Activated T-cell treated with anti-CD3 and anti-CD28 coated beads for 24 hours (primary cell): ENCODE results near the gene SH2D2A.
A peak's percentile ranks its signal among the peaks of the same experiment; 100 is the strongest.

Experiments
- DNase-seq: peaks from one replicate; pipeline ENCODE4 v3.0.0-alpha.2; 2020; ENCODE audit warnings: low read depth

The SH2D2A gene

DNA sequence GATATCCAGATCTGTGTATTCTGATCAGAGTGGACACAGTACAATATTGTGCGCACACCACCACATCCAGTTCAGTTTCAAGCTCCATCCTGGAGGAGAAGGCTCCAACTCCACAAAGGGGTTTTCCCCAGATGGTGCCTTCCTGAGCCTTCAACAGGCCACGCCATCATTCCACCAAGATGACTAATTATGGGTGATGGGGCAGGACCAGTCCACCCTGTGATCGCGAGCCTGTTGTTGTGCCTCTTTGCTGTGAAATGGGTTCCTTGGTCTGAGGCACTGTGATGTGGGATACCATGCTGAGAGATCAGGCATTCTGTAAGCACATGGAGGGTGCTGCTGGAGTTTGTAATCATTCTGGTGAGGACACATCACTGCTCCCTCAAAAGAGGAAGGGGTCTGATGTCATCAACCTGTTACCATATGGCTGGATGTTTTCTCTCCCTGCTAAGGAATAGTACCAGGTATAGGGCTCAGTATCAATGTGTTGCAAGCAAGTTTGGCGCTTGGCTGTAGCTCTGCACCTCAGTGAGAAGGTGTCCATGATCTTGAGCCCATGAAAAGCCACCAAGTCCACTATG, 6.7 kb upstream of the SH2D2A start:
- DNase-seq, result no peak

DNA sequence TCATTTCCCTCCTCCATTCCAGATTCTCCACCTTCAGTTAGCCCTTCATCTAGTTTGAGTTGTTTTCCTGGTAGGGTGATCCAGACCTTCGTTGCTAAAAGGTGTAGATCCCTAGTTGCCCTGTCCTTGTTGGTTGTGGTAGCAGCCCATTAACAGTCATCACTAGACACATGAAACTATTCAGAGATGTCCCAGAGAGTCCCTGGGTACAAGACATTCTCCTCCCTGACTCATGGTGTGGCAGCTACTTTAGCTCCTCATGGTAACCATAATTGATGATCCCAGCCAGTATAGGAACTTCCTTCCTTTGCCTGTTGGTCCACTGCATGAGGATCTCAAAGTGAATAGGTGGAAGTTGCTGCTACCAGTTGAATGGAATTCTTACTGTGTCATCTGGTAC, 6.0 kb upstream of the SH2D2A start:
- no peak for DNase-seq

DNA sequence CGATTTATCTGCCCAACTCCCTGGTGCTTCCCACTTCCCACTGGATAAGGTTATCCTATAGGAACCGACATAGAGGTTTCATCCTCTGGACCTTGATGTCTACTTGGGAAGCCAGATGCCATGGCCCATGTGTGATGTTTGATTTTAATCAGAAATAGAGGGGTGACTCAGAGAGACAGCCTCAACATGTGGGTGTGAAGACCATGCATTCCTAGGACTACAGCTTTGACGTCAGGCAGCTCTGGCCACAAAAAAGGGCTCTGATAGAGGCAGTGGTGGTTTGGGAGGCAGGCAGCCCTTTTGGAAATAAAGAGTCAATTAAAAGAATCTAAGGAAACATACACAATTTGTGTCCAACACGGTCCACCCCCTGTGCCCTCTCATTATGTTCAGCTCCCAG, 5.2 kb upstream of the SH2D2A start:
- peak; percentile 48 for DNase-seq

DNA sequence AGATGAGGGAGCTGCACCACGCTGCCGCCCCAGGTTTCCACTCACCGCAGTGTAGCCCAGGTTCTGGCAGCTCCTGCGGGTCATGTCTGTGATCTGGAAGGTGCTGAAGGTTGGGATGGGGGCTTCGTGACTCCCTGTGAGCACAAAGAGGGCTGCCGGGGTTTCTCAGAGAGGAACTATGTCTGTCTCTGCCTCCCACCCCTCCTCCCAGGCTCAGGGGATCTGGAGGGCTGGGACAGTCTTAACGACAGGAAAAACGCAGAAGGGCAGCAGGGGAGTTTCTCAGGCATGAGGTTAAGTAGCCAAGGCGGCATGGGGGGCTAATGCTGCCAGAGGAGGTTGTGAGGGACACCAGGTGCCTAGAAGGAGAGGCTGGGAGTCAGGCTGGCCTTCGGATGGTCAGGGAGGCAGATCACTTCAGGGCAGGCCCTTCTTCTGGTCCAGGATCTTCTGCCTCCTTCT, 656 bp downstream of the SH2D2A start:
- no peak for DNase-seq

DNA sequence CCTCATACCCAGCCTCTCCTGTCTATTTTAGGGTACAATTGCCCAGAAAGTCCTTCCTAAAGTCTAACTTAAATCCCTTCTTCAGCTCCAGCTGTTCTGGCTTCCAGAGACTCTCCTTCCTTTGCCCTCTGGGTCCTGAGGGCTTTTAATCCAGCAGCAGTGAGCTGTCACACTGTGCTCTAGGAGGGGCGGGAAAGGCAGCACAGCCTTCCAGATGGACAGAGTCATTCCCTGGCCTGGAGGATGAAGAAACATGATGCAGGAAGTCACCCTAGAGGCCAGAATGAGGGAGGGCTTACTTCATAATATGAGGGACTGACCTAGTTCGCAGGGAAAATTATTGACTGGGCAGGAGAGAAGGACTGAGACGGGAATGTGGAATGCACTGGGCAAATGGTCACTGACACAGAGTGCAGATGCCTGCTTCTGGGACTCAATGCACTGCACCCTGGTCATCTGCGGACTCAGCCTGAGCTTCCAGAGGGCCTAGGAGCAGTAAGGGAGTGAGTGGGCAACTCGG, 1.3 kb downstream of the SH2D2A start:
- no peak for DNase-seq

DNA sequence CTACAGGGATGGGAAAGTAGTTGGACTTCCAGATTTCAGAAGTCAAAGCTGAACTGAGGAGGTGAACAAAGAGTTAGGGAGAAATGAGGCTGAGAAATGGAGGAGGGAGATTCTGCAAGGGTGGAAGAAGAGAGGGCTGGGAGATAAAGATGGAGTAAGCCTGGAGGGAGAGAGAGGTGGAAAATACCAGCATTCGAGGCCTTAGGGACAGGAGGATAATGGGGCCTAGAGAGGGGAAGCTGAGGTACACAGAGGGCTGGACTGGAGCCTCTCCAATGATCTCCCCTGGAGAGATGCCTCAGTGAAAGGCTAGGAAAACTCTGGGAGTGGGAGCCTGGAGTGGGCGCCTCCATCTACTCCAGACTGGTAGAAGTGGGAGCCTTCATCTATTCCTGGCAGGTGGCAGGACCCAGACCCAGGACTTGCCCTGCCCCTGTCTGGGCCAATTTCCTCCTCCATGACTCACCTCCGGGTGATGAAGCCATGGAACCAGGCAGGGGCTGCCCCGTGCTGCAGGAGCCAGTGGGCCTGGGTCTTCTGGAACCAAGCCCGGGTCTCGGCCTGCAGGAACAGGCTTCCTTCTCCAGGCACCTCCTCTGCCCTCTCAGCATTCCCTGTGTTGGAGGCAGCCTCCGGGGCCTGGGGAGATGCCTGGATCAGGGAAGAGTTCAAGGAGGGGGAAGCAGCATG, 1.9 kb downstream of the SH2D2A start:
- peak; percentile 30 for DNase-seq

DNA sequence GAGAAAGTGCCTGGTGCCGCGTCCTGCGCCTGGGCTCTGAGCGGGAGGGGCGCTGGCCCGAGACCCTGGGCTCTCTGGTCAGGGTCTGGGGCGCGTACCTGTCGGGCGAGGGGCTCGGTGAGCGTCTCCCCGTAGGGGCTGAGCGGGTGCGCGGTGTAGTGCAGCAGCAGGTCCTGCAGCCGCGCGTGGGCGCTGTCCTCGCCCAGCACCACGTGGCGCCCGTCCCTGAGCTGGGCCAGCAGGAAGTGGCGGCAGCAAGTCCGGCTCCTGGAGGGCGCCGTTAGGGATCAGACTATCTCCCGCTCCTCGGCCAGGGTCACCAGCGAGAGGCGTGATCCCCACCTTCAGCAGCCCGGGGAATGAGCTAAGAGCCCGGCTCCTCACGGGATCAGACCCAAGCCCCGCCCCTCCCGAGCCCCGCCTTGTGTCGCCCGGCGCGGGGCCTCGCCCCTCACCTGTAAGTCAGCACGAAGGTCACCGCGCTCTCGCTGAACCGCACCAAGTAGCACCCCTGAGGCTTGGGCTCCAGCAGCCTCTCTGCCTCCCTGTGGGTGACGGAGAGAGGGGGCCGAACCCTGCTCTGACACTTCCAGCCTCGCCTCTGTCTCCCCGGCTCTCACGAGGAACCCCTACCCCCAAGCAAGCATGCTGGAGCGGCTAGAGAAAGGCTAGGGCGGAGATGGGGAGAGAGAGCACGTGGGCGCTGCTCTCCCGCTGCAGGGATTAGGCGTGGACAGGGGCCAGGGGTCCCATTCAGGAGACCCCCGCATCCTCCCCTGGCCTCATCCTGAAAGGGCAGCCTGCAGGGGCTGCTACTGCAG, 2.7 kb downstream of the SH2D2A start:
- DNase-seq, result peak; percentile 67

DNA sequence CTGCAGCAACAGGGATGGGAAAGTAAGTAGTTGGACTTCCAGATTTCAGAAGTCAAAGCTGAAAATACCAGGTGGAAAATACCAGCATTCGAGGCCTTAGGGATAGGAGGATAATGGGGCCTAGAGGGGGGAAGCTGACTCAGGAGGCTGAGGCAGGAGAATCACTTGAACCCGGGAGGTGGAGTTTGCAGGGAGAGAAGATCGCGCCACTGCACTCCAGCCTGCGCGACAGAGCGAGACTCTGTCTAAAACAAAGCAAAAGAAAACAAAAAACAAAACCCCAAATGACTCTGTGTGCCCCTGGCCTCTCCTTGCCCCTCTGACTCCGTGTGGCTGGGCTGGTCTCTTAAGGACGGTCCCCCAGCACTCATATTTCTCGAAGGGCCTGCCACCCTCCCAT, 3.4 kb downstream of the SH2D2A start:
- DNase-seq, result no peak

DNA sequence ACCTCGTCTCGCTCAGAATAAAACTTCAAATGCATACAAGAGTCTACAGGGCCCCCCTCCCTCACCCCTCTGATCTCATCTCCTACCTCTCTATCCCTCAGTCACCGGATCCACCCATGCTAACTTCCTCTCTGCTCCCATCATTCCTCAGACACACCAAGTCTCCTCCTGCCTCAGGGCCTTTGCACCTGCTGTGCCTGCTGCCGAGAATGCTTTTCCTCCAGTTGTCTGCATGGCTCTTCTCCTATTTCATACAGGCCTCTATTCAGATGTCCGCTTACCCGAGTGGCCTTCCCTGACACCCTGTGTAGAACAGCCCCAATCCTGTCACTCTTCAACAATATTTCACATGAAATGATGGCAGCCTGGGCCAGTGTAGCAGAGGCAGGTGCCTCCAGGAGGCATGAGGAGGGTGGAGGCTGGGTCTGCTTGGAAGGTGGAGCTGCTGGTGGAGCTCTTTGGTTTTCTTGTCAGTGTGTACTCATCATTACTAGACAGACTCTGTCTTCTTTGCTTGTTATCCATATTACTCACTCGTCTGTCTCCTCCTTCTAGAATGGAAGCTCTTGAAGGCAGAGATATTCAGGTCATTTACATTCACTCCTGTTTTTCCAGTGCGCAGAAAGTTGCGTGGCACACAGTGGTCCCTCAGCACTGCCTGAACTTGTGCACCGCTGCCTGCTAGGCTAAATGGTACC, 4.2 kb downstream of the SH2D2A start:
- no peak for DNase-seq

DNA sequence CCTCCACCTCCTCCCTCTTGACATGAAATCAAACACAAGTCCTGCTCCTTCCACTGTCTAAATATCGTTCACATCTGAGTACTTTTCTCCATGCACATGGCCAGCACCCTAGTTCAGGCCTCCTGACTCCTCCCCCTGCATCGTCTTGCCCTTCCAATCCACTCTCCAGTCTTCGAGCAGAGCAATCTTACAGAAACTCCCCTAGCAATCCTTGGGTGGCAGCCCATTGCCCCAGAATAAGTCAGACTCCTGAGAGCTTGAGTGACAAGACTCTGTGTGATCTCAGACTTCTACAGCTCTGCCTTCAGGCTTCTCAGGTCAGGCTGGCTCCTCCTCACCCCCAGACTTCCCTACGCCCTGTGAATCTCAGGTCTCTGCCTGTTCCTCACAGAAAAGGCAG, 5.5 kb downstream of the SH2D2A start:
- no peak for DNase-seq

DNA sequence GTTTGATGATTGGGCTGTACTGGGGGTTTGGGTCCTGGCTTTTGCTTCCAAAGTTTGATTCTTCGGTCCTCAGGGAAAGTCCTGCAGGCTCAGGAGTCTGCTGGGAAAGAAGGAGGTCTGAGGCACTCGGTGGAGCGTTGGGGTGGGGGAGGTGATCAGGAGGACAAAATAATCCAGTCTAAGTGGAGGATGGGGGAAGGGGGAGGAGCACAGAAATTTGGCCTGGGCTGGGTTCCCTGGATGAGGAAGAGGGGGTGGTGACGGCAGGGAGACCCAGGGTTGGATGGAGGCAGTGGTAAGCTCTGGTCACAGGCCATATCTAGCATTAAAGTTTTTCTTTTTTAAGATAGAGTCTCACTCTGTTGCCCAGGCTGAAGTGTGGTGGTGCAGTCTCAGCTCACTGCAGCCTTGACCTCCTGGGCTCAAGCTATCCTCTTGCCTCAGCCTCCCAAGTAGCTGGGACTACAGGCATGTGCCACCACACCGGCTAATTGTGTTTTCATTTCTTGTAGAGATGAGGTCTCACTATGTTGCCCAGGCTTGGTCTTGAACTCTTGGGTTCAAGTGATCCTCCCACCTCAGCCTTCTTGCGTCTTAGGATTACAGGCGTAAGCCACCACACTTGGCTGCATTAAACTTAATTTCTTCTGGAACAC, 6.8 kb downstream of the SH2D2A start:
- DNase-seq, result no peak

DNA sequence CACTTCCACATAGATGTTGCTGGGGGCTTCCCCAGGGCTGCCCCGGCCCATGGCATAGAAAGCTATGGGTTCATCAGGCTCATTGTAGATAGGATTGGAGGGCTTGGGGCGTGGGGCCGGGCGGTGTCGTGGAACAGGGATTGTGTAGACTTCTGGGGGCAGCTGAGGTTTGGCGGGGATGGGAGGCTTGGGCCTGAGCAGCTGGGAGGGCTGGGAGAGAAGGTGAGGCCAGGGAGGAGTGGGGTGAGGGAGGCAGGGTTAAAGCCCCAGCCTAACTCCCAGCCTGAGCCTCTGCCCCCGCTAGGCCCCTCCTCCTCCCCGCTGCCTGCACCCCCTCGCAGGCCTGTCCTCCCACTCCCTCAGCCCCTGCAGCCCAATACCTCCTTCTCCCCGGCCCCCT, 7.4 kb downstream of the SH2D2A start:
- DNase-seq, result no peak

DNA sequence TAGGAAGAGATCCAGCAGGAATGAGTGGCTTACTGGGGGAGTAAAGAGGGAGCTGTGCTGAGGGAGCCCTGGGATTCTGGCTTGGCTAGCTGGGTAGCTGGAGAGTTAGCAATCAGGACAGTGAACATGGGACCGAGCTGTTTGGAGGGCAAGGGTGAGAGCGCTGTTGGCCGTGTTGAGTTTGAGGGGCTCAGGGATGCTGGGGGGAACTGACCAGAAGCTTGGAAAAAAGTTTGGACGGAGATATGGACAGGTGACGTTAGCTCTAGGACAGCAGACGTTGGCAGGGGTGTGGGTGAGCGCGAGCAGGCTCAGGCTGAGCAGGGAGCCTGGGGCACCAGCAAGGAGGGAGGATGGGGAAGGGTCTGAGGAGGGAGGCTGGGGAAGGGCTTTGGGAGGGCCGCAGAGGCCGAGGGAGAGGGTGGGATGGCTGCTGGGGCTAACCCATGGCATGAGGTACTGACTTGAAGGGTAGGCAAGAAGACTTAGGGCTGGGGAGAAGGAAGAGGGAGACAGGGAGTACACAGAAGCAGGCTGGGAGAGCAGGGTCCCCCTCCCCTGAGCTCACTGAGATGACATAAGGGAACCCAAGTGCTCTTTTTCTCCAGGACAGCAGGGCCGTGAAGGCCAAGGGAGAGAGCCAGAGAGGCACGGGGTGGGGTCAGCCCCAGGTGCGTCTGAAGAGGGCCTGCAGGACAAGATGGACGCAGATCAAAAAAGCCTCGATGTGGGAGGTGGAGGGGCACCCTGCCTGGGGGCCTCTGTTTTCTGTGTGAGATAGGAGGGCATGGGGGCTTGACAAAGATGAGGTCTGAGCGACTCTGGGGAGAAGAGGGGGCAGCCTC, 8.2 kb downstream of the SH2D2A start:
- DNase-seq, result no peak

DNA sequence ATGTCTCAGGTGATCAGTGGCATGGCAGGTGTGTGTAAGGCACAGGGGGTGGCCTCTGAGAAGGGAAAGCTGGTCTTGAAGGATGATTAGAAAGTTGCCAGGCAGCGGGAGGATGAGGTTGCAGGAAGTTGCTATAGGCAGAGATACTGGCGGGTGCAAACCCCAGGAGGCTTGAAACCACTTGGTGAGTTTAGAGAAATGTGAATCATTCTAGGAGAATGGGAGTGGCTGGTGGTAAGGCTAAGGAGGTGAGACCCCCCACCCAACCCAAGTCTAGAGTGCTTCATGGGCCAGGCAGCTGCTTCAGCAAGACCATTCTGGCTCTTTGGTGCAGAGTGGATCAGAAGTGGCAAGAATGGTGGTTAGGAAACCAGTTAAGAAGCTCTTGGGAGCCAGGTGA, 9.0 kb downstream of the SH2D2A start:
- DNase-seq, result no peak

DNA sequence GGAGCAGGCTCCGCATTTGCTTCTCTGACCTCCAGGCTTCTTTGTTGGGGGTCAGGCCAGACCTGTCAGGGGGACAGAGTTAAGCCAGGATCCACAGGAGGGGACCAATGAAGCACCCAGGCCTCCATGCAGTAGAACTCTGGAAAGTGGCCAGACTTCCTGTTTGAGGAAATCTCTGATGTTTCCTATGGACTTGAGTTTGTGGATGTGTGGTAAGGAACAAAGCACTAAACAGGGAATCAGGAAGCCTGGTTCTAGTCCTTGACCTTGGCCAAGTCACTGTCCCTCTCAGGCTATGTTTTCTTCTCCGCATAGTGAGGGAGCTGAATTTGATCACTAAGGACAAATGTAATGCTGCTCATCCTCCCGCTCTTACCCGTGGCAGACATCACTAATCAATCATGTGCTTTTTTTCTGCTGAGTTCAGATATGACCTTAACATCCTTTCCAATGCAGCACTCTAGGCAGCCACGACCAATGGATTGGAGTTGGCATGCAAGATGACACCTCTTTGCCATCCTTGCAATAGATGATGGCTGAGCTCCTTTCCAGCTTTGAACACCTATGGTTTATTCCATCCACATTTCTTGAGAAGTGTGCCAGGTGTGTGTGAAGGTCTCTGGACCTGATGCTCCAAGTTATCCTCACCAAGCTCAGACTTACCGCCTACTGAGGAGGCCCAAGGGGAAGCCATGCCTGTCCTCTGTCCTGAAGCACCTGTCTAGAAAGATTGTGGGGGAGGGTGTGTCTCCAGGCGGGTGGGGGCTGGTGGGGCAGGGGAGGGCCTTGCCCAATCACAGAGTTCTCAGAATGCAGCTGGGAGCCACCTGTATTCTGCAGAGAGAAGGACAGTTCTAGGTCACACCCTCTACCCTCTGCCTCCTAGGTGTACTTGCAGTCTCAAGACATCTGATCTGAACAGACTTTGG, 9.9 kb downstream of the SH2D2A start:
- no peak for DNase-seq

DNA sequence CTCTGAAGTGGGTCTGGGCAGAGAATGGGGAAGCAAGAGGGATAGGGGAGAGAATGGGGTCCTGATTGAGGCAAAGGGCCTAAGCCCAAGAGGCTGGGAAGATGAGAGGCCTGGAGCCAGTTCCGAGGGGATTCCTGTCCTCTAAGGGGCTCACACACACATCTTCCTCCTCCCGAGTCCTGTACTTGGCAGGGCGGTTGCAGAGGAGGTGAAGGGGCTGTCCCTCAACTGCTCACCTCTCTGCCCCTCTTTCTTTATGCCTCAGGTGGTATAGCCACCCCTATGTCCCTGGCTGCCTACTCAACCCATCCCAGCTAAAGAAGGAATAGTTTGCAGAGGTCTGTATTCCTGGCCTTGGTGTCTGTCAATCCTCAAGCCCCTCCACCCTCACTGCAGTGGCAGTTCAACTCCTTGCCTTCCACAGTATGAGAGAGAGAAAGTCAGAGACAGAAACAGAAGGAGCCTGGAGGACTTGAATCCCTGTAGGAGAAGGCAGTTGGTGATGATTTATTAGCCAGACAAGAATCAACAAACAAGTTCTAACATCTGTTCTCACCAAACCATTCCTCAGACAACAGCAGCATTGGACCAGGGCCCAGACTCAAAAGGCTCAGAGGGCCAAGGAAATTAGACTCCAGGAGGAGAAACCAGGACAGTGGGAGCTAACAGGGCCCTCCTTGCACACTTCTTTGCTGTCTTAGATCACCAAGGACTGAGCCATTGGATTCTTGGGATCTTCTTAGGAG, 10.7 kb downstream of the SH2D2A start:
- DNase-seq, result no peak

DNA sequence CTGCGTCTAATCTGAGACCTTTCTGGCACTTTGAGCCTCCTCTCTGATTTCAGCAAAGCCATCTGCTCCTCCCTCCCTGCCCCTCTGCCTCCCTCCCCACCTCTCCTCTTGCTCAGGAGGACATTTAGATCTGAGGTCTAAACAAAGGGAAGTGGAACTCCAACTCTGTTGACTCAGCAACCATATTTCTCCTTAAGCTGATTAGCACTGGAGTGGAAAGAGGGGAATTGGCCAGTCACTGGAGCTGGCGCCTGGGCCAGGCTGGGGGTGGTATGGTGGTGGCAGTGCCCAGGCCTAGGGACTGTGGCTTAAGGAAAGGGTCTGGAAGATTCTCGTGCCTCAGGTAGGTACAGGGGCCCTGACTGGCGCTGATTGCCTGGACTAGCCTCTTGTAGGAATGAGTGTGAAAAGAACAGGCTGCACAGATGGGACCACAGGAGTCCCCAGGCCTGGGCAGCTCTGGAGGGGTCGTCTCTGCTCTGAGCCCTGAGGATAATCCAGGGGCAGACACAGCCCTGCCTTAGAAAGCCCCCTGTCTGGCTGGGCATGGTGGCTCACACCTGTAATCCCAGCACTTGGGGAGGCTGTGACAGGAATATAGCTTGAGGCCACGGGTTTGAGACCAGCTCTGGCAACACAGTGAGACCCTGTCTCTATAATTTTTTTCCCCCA, 11.9 kb downstream of the SH2D2A start:
- no peak for DNase-seq

DNA sequence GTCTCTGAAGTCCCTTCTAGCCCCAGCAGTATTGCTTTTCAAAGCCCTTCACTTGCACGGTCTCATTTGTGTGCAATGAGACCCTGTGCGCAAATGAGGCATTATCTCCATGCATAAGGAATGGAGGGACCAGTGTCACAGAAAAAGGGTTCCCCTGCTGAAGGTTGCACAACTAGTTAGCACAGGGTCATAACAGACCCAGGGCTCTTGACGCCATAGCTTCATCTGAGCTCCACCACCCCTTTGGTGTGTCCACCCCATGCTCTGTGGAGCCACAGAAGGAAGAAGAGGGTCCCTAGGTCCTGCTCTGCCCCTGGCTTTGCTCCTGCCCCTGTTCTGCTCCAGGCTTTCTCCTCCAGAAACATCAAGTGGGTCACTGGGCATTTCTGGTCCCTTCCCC, 12.6 kb downstream of the SH2D2A start:
- no peak for DNase-seq
